Body of pancreas (tissue), 4 donors: ENCODE data around the gene SCN5A. TPM values are rescaled to one million over a fixed set of nuclear protein-coding genes. Genes with fewer than 3 reads are reported as not detected.
A peak's percentile ranks its signal among the peaks of the same experiment; 100 is the strongest.

ENCODE experiments used
- ATAC-seq: fragments of 150-250 bp; one replicate; pipeline ENCODE4 v1.9.1; 2016
- DNase-seq, 4 donors: peaks; one replicate each; pipeline ENCODE4 v3.0.0-alpha.2; 2019
- H3K27ac ChIP-seq, 4 donors: fragments of 200-600 bp; sonication (generic); 1 replicate in 3 of 4; 2 replicates in 1 of 4; pipeline versions ENCODE4 v1.5.1 to v1.6.1; 2016 to 2019; ENCODE audit warnings: mild to moderate bottlenecking in 1 of 4, mixed read lengths in 1 of 4, moderate library complexity in 1 of 4
- H3K27me3 ChIP-seq, 2 donors: fragments of 200-600 bp; sonication (generic); one replicate each; pipeline ENCODE4 v1.6.0; 2016; ENCODE audit warnings: mild to moderate bottlenecking in 1 of 2
- H3K36me3 ChIP-seq, 2 donors: fragments of 200-600 bp; sonication (generic); replicated peaks in 1 of 2; 2 replicates each; pipeline ENCODE4 v1.5.1; 2016; ENCODE audit warnings: low read depth in 2 of 2; ENCODE audit not compliant: insufficient read depth in 1 of 2
- H3K4me1 ChIP-seq: fragments of 200-600 bp; sonication (generic); one replicate; pipeline ENCODE4 v1.6.0; 2016
- H3K4me3 ChIP-seq, 2 donors: fragments of 200-600 bp; sonication (generic); 1 replicate in 1 of 2; 2 replicates in 1 of 2; pipeline ENCODE4 v1.5.1; 2016 to 2019
- H3K9me3 ChIP-seq, 3 donors: fragments of 200-600 bp; sonication (generic); 1 replicate in 2 of 3; 2 replicates in 1 of 3; pipeline ENCODE4 v1.5.1; 2016
- POLR2A ChIP-seq, 3 donors: fragments of 450-650 bp; IDR thresholded peaks; one replicate each; pipeline ENCODE4 v1.6.1; 2016; ENCODE audit warnings: antibody characterized with exemption in 3 of 3, mild to moderate bottlenecking in 2 of 3
- WGBS, 2 donors: methylation state at CpG; one replicate each; pipeline ENCODE4 v1.1.5; 2017; 5-methylcytosine and 5-hydroxymethylcytosine counted together
- intact Hi-C: fragments of 100-400 bp; cut with DNase I; formaldehyde crosslinking; loops from one replicate; pipeline ENCODE4 v1.15.1; 2023
- total RNA-seq, 2 donors: library from RNA; depleted of rRNA; stranded (reverse); fragments of >200 nt; gene quantifications; one replicate each; pipeline ENCODE4 v1.1.0, GENCODE V29; 2016
- TF ChIP-seq, protein P1 (sequence below), 7 experiments: fragments of 450-650 bp in 4 of 7; fragments of 200-600 bp in 3 of 7; sonication (generic) in 3 of 7; IDR thresholded peaks; one replicate each; pipeline ENCODE4 v1.5.1; 2016 to 2019; ENCODE audit warnings: antibody characterized with exemption in 7 of 7

The SCN5A gene
- total RNA-seq, 2 donors from 2014 or later, result 0.26 TPM; not detected in 1

DNA sequence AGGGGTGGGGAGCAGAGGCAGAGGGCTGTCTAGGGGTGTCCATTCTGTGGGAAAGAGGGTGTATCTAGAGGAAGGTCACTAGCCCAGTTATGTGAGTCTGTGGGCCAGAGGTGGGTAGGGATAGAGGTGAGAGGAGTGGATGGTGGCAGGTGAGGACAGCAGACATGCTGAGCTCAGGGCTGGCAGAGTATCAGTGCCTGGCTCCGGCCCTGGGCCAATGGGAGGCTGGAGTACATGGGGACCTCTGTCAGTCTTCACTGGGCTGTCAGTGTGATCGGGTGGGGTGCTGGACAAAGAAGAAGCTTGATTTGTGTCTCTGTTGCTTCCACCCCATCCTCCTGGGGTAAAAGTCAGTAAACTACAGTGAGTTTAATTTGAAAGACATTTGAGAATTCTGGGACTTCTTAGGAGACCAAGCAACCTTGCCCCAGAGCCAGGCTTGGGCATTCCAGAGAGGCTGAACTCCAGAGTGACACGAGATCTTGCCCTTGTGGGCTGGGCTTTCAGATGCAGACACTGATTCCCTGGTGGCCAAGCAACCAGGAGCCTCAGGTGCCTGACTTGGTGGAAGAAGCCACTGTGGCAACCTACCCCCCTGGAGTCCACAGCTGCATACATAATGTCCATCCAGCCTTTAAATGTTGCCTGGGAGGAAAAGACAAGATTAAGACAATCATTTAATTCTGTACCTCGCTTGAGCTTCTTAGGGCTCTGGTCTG is 92.7 kb downstream of the SCN5A start:
- H3K36me3 ChIP-seq, result no peaks in the 10 kb centered on the region
- TF ChIP-seq, protein P1, sequence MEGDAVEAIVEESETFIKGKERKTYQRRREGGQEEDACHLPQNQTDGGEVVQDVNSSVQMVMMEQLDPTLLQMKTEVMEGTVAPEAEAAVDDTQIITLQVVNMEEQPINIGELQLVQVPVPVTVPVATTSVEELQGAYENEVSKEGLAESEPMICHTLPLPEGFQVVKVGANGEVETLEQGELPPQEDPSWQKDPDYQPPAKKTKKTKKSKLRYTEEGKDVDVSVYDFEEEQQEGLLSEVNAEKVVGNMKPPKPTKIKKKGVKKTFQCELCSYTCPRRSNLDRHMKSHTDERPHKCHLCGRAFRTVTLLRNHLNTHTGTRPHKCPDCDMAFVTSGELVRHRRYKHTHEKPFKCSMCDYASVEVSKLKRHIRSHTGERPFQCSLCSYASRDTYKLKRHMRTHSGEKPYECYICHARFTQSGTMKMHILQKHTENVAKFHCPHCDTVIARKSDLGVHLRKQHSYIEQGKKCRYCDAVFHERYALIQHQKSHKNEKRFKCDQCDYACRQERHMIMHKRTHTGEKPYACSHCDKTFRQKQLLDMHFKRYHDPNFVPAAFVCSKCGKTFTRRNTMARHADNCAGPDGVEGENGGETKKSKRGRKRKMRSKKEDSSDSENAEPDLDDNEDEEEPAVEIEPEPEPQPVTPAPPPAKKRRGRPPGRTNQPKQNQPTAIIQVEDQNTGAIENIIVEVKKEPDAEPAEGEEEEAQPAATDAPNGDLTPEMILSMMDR (IDR thresholded peaks at IDR 0.05), result no peak
- no peak for TF ChIP-seq POLR2A (IDR thresholded peaks at IDR 0.05)
- no peak for ATAC-seq
- 62 to 83% methylated on average over 4 of the region's 4 CpGs for WGBS, 2 donors
- peak in 1 of 4 donors; percentile 0 for DNase-seq
- no peaks in the 10 kb centered on the region for H3K4me1 ChIP-seq
- no peak overlapping the region for H3K27ac ChIP-seq
- intact Hi-C loops, result no loop called here
- H3K27me3 ChIP-seq, result no peaks in the 10 kb centered on the region
- no peaks in the 10 kb centered on the region for H3K9me3 ChIP-seq
- H3K4me3 ChIP-seq, result no peak overlapping the region

DNA sequence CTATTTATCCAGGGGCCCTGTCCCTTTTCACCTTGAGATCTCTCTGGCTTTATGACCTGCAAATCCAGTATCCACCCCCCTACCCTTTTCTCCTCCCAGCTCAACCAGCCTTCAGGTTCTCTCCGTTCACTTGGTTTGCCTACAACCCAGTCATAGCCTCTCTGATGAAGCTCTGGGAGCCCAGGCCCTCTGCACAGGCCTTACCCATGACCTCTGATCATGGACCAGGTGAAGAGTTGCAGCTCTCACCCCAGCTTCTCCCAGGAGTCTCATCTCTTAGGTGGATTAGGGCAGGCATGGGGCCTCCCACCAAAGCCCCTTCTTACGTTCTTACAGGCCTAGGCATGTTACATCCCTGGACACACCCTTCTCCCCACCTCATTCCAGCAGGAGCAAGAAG is 93.6 kb downstream of the SCN5A start:
- intact Hi-C loops, result no loop called here
- H3K4me3 ChIP-seq, result no peak overlapping the region
- H3K27ac ChIP-seq, result no peak overlapping the region
- H3K4me1 ChIP-seq, result no peaks in the 10 kb centered on the region
- 79 to 83% methylated on average over 2 of the region's 2 CpGs for WGBS, 2 donors
- H3K36me3 ChIP-seq, result no peaks in the 10 kb centered on the region
- no peak for TF ChIP-seq POLR2A (IDR thresholded peaks at IDR 0.05)
- TF ChIP-seq, protein P1 (IDR thresholded peaks at IDR 0.05), result no peak
- DNase-seq, result no peak
- ATAC-seq, result no peak
- no peaks in the 10 kb centered on the region for H3K27me3 ChIP-seq
- H3K9me3 ChIP-seq, result no peaks in the 10 kb centered on the region

DNA sequence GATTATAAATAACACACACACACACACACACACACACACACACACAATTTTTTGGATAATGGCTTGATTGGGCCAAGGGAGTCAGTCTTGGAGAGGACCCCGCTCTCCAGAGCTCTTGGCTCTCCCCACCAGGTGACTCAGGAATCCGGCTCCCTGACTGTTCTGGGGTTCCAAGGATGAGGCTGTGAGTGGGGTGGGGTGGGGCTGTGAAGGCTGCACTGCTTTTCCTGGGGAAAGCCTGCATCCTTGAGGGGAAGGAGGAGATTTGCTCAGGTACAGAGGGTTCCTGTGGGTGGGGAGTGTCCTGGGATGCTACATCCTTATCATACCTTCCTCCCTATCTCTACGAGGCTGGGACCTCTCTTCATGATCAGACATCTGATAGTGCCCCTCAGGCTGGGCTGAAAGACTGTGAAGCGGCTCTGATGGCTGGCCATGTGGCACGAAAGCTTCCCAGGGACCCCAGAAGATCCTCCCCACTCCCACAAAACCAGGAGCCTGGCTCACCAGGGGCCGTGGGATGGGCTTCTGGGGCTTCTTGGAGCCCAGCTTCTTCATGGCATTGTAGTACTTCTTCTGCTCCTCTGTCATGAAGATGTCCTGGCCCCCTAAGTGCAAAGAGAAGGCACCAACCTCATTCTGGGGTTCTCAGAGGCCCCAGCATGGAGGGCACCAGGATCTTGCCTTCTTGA is 94.2 kb downstream of the SCN5A start:
- no peak for ATAC-seq
- no peaks in the 10 kb centered on the region for H3K4me1 ChIP-seq
- intact Hi-C loops, result no loop called here
- TF ChIP-seq, protein P1 (IDR thresholded peaks at IDR 0.05), result no peak
- TF ChIP-seq POLR2A (IDR thresholded peaks at IDR 0.05), result no peak
- DNase-seq, result peak in 1 of 4 donors; percentile 1
- no peak overlapping the region for H3K27ac ChIP-seq
- no peak overlapping the region for H3K4me3 ChIP-seq
- WGBS, 2 donors, result 75 to 81% methylated on average over 5 to 6 of the region's 6 CpGs
- H3K9me3 ChIP-seq, result no peaks in the 10 kb centered on the region
- no peaks in the 10 kb centered on the region for H3K36me3 ChIP-seq
- H3K27me3 ChIP-seq, result no peaks in the 10 kb centered on the region

DNA sequence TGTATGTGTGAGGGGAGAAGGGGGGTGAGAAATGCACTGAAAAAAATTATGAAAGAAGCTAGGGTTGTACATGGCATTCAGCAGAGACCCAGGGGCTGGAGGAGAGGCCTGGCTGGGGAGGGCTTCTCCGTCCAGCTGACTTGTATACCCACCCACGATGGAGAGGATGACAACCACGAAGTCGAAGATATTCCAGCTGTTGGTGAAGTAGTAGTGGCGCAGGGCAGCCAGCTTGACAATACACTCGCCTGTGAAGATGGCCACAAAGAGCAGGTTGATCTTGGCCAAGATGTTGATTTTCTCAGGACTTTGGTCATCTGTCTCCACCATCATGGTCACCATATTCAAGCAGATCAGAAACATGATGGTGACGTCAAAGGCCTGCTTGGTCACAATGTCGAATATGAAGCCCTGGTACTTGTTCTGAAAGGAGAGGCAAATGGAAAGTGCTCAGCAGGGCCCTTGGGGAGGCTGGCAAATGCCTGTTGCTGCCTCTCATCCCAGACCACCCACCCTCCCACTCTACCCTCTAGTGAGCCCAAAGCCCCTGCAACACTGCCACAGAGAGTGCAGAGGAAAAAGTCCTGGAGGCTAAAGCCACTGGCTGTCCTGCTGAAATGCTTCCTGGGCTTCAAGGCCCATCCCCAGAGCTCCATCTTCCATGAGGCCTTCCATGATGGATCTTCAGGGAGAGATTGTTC is 95.2 kb downstream of the SCN5A start:
- Histone ChIP-seq H3K36me3 (no peaks in the 10 kb centered on the region), H3K4me1 (no peaks in the 10 kb centered on the region), H3K4me3 (no peak overlapping the region), H3K9me3 (no peaks in the 10 kb centered on the region), H3K27ac (no peak overlapping the region), H3K27me3 (no peaks in the 10 kb centered on the region)
- 81 to 82% methylated on average over 8 of the region's 8 CpGs for WGBS, 2 donors
- DNase-seq (no peak), ATAC-seq (no peak)
- intact Hi-C loops, result no loop called here
- no peak for TF ChIP-seq POLR2A (IDR thresholded peaks at IDR 0.05)
- TF ChIP-seq, protein P1 (IDR thresholded peaks at IDR 0.05), result no peak
